Ascending aorta (tissue), 2 donors: Measurements from ENCODE around the gene POC1B. TPM values are rescaled to one million over a fixed set of nuclear protein-coding genes. Genes with fewer than 3 reads are reported as not detected.

Source experiments
- DNase-seq, 2 donors: peaks; one replicate each; pipeline ENCODE4 v3.0.0-alpha.2; 2019; ENCODE audit warnings: low spot score in 2 of 2
- H3K27ac ChIP-seq, 2 donors: fragments of 200-600 bp; sonication (generic); one replicate each; pipeline ENCODE4 v1.5.1; 2016 to 2017; ENCODE audit warnings: mild to moderate bottlenecking in 1 of 2
- H3K27me3 ChIP-seq: fragments of 200-600 bp; sonication (generic); one replicate; pipeline ENCODE4 v1.5.1; 2017
- H3K36me3 ChIP-seq, 2 donors: fragments of 200-600 bp; sonication (generic); one replicate each; pipeline ENCODE4 v1.5.1; 2016
- H3K4me1 ChIP-seq, 2 donors: fragments of 200-600 bp; sonication (generic); one replicate each; pipeline ENCODE4 v1.5.1; 2016 to 2017; ENCODE audit warnings: mild to moderate bottlenecking in 1 of 2
- H3K4me3 ChIP-seq, 2 donors: fragments of 200-600 bp; sonication (generic); one replicate each; pipeline ENCODE4 v1.5.1; 2016 to 2017; ENCODE audit warnings: mild to moderate bottlenecking in 1 of 2
- H3K9me3 ChIP-seq, 2 donors: fragments of 200-600 bp; sonication (generic); one replicate each; pipeline ENCODE4 v1.5.1; 2016
- intact Hi-C: fragments of 100-400 bp; cut with DNase I; formaldehyde crosslinking; loops from one replicate; pipeline ENCODE4 v1.15.1; 2023
- total RNA-seq: library from RNA; depleted of rRNA; stranded (reverse); fragments of >200 nt; gene quantifications from one replicate; pipeline ENCODE4 v1.1.0, GENCODE V29; 2016
- TF ChIP-seq, protein P1 (sequence below), 3 experiments: fragments of 200-600 bp in 2 of 3; fragments of 450-650 bp in 1 of 3; sonication (generic) in 2 of 3; IDR thresholded peaks; one replicate each; pipeline ENCODE4 v1.5.1; 2016 to 2019; ENCODE audit warnings: antibody characterized with exemption in 3 of 3, mild to moderate bottlenecking in 1 of 3, moderate library complexity in 1 of 3

Gene POC1B
- total RNA-seq, 1 donor from 2014 or later: 15.8 TPM

DNA sequence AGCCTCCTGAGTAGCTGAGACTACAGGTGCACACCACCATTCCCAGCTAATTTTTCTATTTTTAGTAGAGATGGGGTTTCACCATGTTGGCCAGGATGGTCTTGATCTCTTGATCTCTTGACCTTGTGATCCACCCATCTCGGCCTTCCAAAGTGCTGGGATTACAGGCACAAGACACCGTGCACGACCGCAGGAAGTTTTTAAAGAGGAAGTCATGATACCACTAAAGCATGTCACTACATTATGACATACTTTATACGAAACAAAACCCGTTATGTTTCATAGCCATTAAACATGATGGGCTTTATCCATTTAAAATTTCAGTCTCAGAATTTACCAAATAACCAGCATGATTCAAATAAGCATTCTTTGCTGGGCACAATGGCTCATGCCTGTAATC, 89.8 kb downstream of the POC1B start:
- H3K36me3 ChIP-seq: no peaks in the 10 kb centered on the region

DNA sequence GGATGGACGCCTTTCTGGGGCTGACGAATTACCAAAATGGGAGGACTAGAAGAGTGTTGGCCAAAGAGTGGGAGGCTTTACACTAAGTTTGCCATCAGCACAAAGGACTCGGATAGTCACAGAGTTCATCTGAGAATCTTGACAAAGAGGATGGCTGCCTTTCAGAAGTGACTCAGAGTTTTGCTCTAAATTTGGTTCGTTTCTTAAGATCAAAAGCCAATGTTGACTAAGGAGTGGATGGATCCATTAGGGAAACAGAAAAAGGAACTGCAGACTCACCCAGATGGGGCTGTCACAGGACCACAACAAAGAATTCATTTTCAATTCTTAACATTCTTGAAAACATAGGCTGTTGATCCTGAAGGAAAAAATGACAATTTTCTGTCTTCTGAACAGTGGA, 92.2 kb downstream of the POC1B start:
- Histone ChIP-seq H3K36me3 (no peaks in the 10 kb centered on the region), H3K27ac (no peak overlapping the region), H3K9me3 (no peaks in the 10 kb centered on the region), H3K27me3 (no peaks in the 10 kb centered on the region), H3K4me1 (no peaks in the 10 kb centered on the region), H3K4me3 (no peak overlapping the region)
- intact Hi-C loops: no loop called here
- TF ChIP-seq, protein P1, sequence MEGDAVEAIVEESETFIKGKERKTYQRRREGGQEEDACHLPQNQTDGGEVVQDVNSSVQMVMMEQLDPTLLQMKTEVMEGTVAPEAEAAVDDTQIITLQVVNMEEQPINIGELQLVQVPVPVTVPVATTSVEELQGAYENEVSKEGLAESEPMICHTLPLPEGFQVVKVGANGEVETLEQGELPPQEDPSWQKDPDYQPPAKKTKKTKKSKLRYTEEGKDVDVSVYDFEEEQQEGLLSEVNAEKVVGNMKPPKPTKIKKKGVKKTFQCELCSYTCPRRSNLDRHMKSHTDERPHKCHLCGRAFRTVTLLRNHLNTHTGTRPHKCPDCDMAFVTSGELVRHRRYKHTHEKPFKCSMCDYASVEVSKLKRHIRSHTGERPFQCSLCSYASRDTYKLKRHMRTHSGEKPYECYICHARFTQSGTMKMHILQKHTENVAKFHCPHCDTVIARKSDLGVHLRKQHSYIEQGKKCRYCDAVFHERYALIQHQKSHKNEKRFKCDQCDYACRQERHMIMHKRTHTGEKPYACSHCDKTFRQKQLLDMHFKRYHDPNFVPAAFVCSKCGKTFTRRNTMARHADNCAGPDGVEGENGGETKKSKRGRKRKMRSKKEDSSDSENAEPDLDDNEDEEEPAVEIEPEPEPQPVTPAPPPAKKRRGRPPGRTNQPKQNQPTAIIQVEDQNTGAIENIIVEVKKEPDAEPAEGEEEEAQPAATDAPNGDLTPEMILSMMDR (IDR thresholded peaks at IDR 0.05): no peak
- DNase-seq: no peak

More for the DNA sequence above, 89.8 kb downstream of the POC1B start:
- no peak overlapping the region for H3K27ac ChIP-seq
- H3K4me1 ChIP-seq: no peaks in the 10 kb centered on the region
- DNase-seq: no peak
- no peaks in the 10 kb centered on the region for H3K9me3 ChIP-seq
- intact Hi-C loops: no loop called here
- H3K4me3 ChIP-seq: no peak overlapping the region
- TF ChIP-seq, protein P1 (IDR thresholded peaks at IDR 0.05): no peak
- H3K27me3 ChIP-seq: no peaks in the 10 kb centered on the region

DNA sequence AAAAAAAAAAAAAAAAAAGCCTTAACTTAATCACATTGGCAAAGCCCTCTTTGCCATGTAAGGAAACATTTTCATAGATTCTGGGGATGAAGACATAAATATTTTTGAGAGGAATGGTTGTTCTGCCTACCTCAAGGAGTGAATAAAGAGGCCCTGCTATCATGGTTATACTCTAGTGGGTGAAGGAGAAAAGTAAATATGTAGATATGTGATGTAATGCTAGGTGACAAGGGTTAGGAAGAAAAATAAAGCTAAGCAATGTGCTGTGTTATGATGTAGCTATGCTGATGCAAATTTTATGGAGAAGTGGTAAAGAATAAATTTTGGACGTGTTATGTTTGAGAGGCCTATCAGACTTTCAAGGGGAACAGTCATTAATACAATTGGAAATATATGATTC, 93.5 kb downstream of the POC1B start:
- TF ChIP-seq, protein P1 (IDR thresholded peaks at IDR 0.05): no peak
- Histone ChIP-seq H3K4me1 (no peaks in the 10 kb centered on the region), H3K27me3 (no peaks in the 10 kb centered on the region), H3K27ac (no peak overlapping the region), H3K36me3 (no peaks in the 10 kb centered on the region), H3K9me3 (no peaks in the 10 kb centered on the region), H3K4me3 (no peak overlapping the region)
- intact Hi-C loops: no loop called here
- no peak for DNase-seq

DNA sequence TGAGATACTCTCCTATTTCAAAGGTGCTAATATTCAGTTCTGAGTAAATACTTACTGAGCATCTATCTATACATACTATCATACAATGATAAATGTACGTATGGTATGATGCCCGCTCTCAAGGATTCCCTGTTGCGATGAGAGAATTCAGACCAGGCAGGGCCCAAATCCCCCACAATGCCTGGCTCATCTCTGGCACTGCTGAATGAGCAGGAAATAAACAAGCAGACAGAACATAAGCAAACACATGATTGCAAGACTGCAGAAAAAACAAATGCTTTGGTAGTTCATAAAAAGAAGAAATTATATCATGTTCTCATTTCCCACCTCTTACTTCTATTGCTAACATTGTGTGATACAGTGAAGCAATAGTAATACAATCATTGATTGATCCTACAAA, 96.3 kb downstream of the POC1B start:
- Histone ChIP-seq H3K4me3 (no peak overlapping the region), H3K9me3 (no peaks in the 10 kb centered on the region), H3K36me3 (no peaks in the 10 kb centered on the region), H3K4me1 (no peaks in the 10 kb centered on the region), H3K27ac (no peak overlapping the region), H3K27me3 (no peaks in the 10 kb centered on the region)
- intact Hi-C loops: no loop called here
- no peak for DNase-seq
- TF ChIP-seq, protein P1 (IDR thresholded peaks at IDR 0.05): no peak

DNA sequence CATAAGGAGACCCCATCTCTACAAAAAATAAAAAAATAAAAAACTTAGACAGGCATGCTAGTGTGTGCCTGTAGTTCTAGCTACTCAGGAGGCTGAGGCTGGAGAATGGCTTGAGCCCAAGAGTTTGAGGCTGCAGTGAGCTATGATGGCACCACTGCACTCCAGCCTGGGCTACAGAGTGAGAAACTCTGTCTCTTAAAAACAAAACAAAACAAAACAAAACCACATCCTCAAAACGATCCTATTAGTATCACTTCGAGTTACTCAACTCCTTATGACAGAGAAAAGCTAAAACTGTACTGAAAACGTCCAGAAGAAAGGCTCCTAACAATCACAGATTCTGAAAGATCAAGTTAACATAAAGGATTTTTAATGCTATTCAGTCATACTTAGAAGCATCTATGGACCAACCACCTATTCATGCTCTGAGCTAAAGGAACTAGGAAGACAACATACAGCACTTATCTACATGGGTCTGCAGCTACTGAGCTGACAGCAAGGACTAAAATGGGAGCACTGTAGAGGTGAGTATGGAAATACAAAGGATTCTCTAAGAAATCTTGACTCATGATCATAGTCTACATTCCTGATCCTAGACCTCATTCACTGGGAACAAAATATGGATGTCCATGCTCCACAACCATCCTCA, 98.2 kb downstream of the POC1B start:
- Histone ChIP-seq H3K27me3 (no peaks in the 10 kb centered on the region), H3K4me3 (no peak overlapping the region), H3K36me3 (no peaks in the 10 kb centered on the region), H3K9me3 (no peaks in the 10 kb centered on the region), H3K27ac (no peak overlapping the region), H3K4me1 (no peaks in the 10 kb centered on the region)
- intact Hi-C loops: no loop called here
- DNase-seq: no peak
- TF ChIP-seq, protein P1 (IDR thresholded peaks at IDR 0.05): no peak

DNA sequence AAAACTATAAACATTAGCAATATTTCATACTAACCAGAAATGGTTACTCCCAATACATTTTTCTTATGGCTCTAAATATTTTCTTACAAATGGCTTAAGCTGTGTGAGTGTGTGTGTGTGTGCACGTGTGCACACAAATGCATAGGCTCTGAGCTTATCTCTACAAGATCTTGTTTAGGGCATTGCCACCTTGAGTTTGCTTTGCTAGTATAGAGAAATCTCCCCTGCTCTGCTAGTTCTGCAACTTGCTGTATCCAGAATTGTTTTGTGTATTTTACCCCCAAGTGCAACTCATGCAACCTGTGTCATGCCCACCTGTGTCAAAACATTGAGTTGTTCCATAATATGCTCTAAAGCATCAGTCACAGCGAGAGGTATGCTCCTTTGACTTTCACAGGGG, 101.0 kb downstream of the POC1B start:
- H3K4me1 ChIP-seq: no peaks in the 10 kb centered on the region
- H3K4me3 ChIP-seq: no peak overlapping the region
- TF ChIP-seq, protein P1 (IDR thresholded peaks at IDR 0.05): no peak

More for the DNA sequence above, 101.0 kb downstream of the POC1B start:
- no peaks in the 10 kb centered on the region for H3K9me3 ChIP-seq
- H3K27me3 ChIP-seq: no peaks in the 10 kb centered on the region
- H3K27ac ChIP-seq: no peak overlapping the region
- DNase-seq: no peak
- intact Hi-C loops: no loop called here
- no peaks in the 10 kb centered on the region for H3K36me3 ChIP-seq
